Measurements from ENCODE around the gene CNPY1.

The CNPY1 gene

GRCh38 chr7:155506854-155507337 lies 39.5 kb downstream of the CNPY1 start:
- Mint-ChIP-seq H3K27me3 (ENCODE audit: low read depth, poor library complexity) (peaks cover 100% of the 10 kb centered on the region), H3K36me3 (ENCODE audit: low read depth) (no peaks in the 10 kb centered on the region), H3K9me3 (no peaks in the 10 kb centered on the region), H3K4me1 (peaks cover 39% of the 10 kb centered on the region), H3K4me3 (no peak overlapping the region), H3K27ac (no peak overlapping the region)
- no peak for TF ChIP-seq CTCF (IDR thresholded peaks at IDR 0.05)
- DNase-seq = peak; percentile 52

DNA sequence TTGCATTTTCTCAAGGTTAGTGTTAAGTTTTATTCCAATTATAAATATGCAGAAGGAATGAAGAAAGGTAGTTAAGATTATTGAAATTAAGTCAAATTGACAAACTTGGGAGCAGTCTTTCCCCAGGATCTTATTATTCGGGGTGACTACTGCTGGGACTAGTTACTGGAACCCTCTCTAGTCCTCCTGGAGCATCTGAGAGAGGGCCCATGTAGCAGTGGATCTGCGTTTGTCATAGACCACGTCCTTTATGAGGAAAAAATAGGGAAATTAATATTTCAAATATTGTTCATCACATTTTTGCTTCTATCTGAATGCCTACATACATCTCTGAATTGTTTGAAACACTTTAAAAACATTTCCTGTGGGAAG lies 41.0 kb downstream of the CNPY1 start:
- DNase-seq = no peak
- H3K4me3 Mint-ChIP-seq = no peak overlapping the region
- no peak overlapping the region for H3K27ac Mint-ChIP-seq
- peaks cover 27% of the 10 kb centered on the region for H3K4me1 Mint-ChIP-seq
- no peak for TF ChIP-seq CTCF (IDR thresholded peaks at IDR 0.05)
- H3K36me3 Mint-ChIP-seq (ENCODE audit: low read depth) = no peaks in the 10 kb centered on the region
- no peaks in the 10 kb centered on the region for H3K9me3 Mint-ChIP-seq
- peaks cover 100% of the 10 kb centered on the region for H3K27me3 Mint-ChIP-seq (ENCODE audit: low read depth, poor library complexity)

DNA sequence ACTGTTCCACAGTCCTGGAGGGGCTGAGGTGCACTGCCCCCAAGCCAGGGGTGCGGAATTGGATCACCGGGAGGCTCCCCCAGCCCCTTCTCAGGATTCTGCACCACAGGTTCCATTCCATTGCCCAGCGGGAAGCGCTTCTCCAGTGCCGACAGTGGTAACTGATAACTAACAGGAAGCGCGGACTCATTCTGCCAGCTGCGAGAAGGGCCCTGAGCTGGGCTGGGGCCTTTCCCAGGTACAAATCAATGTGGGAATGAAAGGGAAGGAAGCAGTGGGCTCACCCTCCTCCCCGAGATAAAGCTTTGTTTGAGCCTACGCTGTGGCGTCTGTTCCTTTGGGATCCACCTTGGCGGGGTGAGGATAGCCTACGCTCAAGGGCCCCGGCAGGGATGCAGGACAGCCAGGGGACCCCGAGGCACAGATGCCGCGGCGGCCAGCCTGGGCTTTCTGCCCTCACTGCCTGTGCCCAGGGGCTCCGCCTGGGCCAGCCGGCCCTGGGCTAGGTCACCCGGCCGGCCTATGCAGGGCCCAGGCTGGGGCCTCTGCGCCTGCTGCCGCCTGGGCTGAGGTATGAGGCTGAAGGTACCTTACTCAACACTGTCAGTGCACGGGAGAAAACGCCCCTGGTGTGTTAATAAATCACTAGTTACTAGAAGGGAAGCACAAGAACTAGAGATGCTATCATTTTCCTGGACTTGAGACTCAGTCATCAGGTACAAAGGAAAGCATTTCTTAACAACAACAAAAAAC lies 49.0 kb downstream of the CNPY1 start:
- Mint-ChIP-seq H3K36me3 (ENCODE audit: low read depth) (no peaks in the 10 kb centered on the region), H3K27me3 (ENCODE audit: low read depth, poor library complexity) (peaks cover 94% of the 10 kb centered on the region), H3K27ac (no peak overlapping the region), H3K4me3 (no peak overlapping the region), H3K9me3 (no peaks in the 10 kb centered on the region), H3K4me1 (peaks cover 11% of the 10 kb centered on the region)
- no peak for TF ChIP-seq CTCF (IDR thresholded peaks at IDR 0.05)
- DNase-seq = no peak

DNA sequence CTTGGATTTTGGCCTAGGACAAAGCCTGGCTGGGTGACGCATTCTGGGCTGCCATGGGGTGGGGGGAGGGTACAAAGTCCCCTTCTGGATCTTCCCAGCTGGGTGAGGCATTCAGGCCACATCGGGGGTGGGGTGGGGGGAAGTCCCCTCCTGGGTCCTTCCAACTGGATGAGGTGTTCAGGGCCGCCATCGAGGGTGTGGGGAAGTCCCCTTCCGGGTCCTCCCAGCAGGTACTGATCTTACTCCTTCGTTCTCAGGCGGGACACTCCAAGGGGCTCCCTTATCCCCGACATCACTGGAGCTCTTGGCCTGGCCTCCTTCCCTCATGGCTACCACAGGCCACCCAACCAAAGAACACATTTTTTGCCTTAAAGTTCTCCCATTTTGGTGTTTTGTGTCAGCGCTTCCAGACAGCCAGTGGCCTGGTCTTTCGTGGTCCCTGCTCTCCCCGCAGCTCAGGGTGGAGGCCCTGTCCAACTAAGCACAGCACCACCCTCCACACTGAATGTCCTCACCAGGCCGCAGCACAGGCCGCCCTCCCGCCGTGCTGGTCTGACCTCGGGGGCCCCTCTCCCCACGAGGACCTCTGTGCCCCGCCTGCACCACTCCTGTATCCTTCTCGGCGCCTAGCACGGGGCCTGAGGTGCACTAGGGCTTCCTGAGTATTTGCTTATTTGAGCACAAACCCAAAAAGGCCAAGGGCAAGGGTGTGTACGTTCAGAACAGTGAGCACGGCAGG lies 49.9 kb downstream of the CNPY1 start:
- Mint-ChIP-seq H3K9me3 (no peaks in the 10 kb centered on the region), H3K36me3 (ENCODE audit: low read depth) (no peaks in the 10 kb centered on the region), H3K4me1 (peaks cover 19% of the 10 kb centered on the region), H3K27ac (no peak overlapping the region), H3K27me3 (ENCODE audit: low read depth, poor library complexity) (peaks cover 94% of the 10 kb centered on the region), H3K4me3 (no peak overlapping the region)
- TF ChIP-seq CTCF (IDR thresholded peaks at IDR 0.05) = no peak
- DNase-seq = no peak

DNA sequence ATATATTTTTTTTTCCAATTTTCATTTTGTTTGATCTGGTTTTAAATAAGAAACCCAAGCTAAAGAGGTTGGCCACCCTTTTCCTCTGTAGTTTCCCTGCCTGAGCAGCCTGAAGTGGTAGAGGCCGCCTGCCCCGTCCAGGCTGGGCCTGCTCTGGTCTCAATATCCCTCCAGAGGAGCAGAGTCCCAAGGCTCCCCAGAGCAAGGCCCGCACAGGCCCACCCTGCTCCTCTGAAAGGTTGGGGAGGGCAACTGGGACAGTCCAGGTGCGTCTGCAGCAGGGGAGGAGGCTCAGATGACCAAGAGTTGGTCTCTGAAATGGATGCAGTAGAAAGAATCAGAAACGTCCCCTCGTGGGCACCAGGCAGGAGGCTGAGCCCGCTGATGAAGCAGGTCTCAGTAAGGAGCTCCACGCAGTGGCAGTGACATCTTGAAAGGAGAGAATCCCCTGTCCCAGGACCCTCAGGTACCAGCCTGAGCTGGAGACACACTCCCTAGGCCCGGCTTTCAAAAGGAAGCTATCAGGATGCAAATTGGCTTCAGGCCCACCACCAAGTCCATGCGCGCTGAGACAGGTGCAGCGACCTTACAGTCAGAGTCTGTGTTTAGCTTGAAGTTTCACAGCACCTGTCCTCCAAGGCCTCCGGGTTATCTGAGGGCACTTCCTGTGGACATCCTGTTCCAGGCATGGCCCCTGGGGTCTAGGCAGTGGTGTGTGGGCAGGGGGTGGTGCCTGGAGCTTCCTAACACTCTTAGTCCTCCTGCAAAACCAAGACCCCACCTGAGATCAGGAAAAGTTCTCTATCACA lies 50.7 kb downstream of the CNPY1 start:
- TF ChIP-seq CTCF (IDR thresholded peaks at IDR 0.05) = no peak
- Mint-ChIP-seq H3K4me1 (peaks cover 27% of the 10 kb centered on the region), H3K27me3 (ENCODE audit: low read depth, poor library complexity) (peaks cover 94% of the 10 kb centered on the region), H3K4me3 (no peak overlapping the region), H3K9me3 (no peaks in the 10 kb centered on the region), H3K27ac (no peak overlapping the region), H3K36me3 (ENCODE audit: low read depth) (no peaks in the 10 kb centered on the region)
- no peak for DNase-seq
